MCF 10A (cell line): Measurements from ENCODE around the gene VWA5B1. TPM values are rescaled to one million over a fixed set of nuclear protein-coding genes. Genes with fewer than 3 reads are reported as not detected.

ENCODE experiments used
- BruUV-seq: library from RNA; stranded (reverse); fragments of 400-500 nt; replicated peaks from 2 replicates; lab custom pipeline; 2021; lab: Mats Ljungman, UMichigan
- CTCF ChIA-PET: fragments of 300-600 bp; sonication (Branson Sonifier 250); formaldehyde crosslinking; extraction: SDS; loops from one replicate; lab custom pipeline; 2021; ENCODE audit warnings: antibody characterized with exemption, inconsistent platforms; lab: Yijun Ruan, JAX
- POLR2A ChIA-PET: fragments of 300-600, 350-650 bp; sonication (Branson Sonifier 250); formaldehyde crosslinking; extraction: SDS; loops from one replicate; lab custom pipeline; 2020; ENCODE audit warnings: antibody characterized with exemption, inconsistent platforms; lab: Yijun Ruan, JAX
- DNase-seq: peaks from one replicate; pipeline ENCODE4 v3.0.0-alpha.2; 2018; ENCODE audit not compliant: unreplicated experiment
- H3K27ac Mint-ChIP-seq: one replicate; pipeline ENCODE4 v1.8.0; 2022; ENCODE audit warnings: mild to moderate bottlenecking, low read depth, mixed read lengths; ENCODE audit not compliant: unreplicated experiment
- H3K27me3 Mint-ChIP-seq: one replicate; pipeline ENCODE4 v1.8.0; 2022; ENCODE audit warnings: mixed read lengths; ENCODE audit not compliant: insufficient read depth, unreplicated experiment
- H3K36me3 Mint-ChIP-seq: one replicate; pipeline ENCODE4 v1.8.0; 2022; ENCODE audit warnings: mild to moderate bottlenecking, moderate library complexity, mixed read lengths; ENCODE audit not compliant: insufficient read depth, unreplicated experiment
- H3K4me1 Mint-ChIP-seq: one replicate; pipeline ENCODE4 v1.8.0; 2022; ENCODE audit warnings: mixed read lengths; ENCODE audit not compliant: insufficient read depth, unreplicated experiment
- H3K4me3 Mint-ChIP-seq: one replicate; pipeline ENCODE4 v1.8.0; 2022; ENCODE audit warnings: mild to moderate bottlenecking, moderate library complexity, mixed read lengths; ENCODE audit not compliant: unreplicated experiment
- H3K9me3 Mint-ChIP-seq: one replicate; pipeline ENCODE4 v1.8.0; 2022; ENCODE audit warnings: mixed read lengths; ENCODE audit not compliant: unreplicated experiment
- CTCF ChIP-seq: fragments of 200-600 bp; IDR thresholded peaks from one replicate; pipeline ENCODE4 v1.8.0; 2022; ENCODE audit warnings: antibody characterized with exemption, mild to moderate bottlenecking; ENCODE audit not compliant: unreplicated experiment
- intact Hi-C: fragments of 100-400 bp; cut with micrococcal nuclease; formaldehyde crosslinking; loops from 2 replicates; pipeline ENCODE4 v1.14.1; 2022
- total RNA-seq: library from RNA; stranded (reverse); gene quantifications from 2 replicates; pipeline ENCODE4 v1.2.3, GENCODE V29; 2022

Gene VWA5B1
- total RNA-seq, 1 experiment from 2014 or later = not detected

- CTCF ChIA-PET = no interaction called here
- H3K4me1 Mint-ChIP-seq = no peaks in the 10 kb centered on the region
- POLR2A ChIA-PET = no interaction called here
- no peak for TF ChIP-seq CTCF
- no peaks in the 10 kb centered on the region for H3K36me3 Mint-ChIP-seq
- intact Hi-C loops = no loop called here
- no peak for DNase-seq
- no TSS peak for BruUV-seq
- no peaks in the 10 kb centered on the region for H3K9me3 Mint-ChIP-seq
- H3K27ac Mint-ChIP-seq = no peak overlapping the region
- H3K27me3 Mint-ChIP-seq = peaks cover 31% of the 10 kb centered on the region
- no peak overlapping the region for H3K4me3 Mint-ChIP-seq
Observed at GRCh38 chr1:20366463-20367115, 75.9 kb downstream of the VWA5B1 start.

- intact Hi-C loops = no loop called here
- no peaks in the 10 kb centered on the region for H3K4me1 Mint-ChIP-seq
- POLR2A ChIA-PET = no interaction called here
- peaks cover 31% of the 10 kb centered on the region for H3K27me3 Mint-ChIP-seq
- H3K9me3 Mint-ChIP-seq = no peaks in the 10 kb centered on the region
- CTCF ChIA-PET = interaction anchor here (1.0 to 1.1 kb wide), 2 partner anchors 92 to 155 kb away, joined by 3 read pairs; no protein-coding TSS in a partner anchor
- H3K4me3 Mint-ChIP-seq = no peak overlapping the region
- H3K27ac Mint-ChIP-seq = no peak overlapping the region
- no peak for TF ChIP-seq CTCF
- H3K36me3 Mint-ChIP-seq = no peaks in the 10 kb centered on the region
- no TSS peak for BruUV-seq
- DNase-seq = no peak
Observed at GRCh38 chr1:20367116-20367585, 76.5 kb downstream of the VWA5B1 start.

GRCh38 chr1:20367626-20368025, 77.0 kb downstream of the VWA5B1 start:
- CTCF ChIA-PET = interaction anchor here (0.7 to 1.1 kb wide), 3 partner anchors 91 to 158 kb away, joined by 3 read pairs; no protein-coding TSS in a partner anchor
- TF ChIP-seq CTCF = no peak
- Mint-ChIP-seq H3K36me3 (no peaks in the 10 kb centered on the region), H3K27ac (no peak overlapping the region), H3K4me3 (no peak overlapping the region), H3K4me1 (no peaks in the 10 kb centered on the region), H3K9me3 (no peaks in the 10 kb centered on the region), H3K27me3 (peaks cover 31% of the 10 kb centered on the region)
- DNase-seq = no peak
- POLR2A ChIA-PET = no interaction called here
- BruUV-seq = no TSS peak
- intact Hi-C loops = no loop called here

- ChIA-PET POLR2A (no interaction called here), CTCF (no interaction called here)
- no peak overlapping the region for H3K27ac Mint-ChIP-seq
- BruUV-seq = no TSS peak
- no peaks in the 10 kb centered on the region for H3K4me1 Mint-ChIP-seq
- H3K27me3 Mint-ChIP-seq = peaks cover 31% of the 10 kb centered on the region
- no peak for DNase-seq
- intact Hi-C loops = no loop called here
- no peak overlapping the region for H3K4me3 Mint-ChIP-seq
- TF ChIP-seq CTCF = no peak
- H3K36me3 Mint-ChIP-seq = no peaks in the 10 kb centered on the region
- H3K9me3 Mint-ChIP-seq = no peaks in the 10 kb centered on the region
Observed at GRCh38 chr1:20368866-20369470, 78.3 kb downstream of the VWA5B1 start.
